ENCODE results near the gene USHBP1. TPM values are rescaled to one million over a fixed set of nuclear protein-coding genes. Genes with fewer than 3 reads are reported as not detected.

USHBP1 gene
- total and polyA plus RNA-seq, 2 of the 13 experiments (the other 11 are each of a cell fraction or from before 2014, with no cell fraction given): 0.15 to 1.5 TPM

- TF ChIP-seq TIGD3 (CRISPR knock-in tag; IDR thresholded peaks at IDR 0.05; ENCODE audit: borderline replicate concordance): no peak
- TF ChIP-seq ZNF280B (CRISPR knock-in tag; IDR thresholded peaks at IDR 0.05; ENCODE audit: borderline replicate concordance): 0 out of 2 replicates have a peak, but pooled peaks have one; percentile 45
- no peak for TF ChIP-seq ZNF569 (CRISPR knock-in tag; IDR thresholded peaks at IDR 0.05; ENCODE audit: borderline replicate concordance)
- TF ChIP-seq FOXK2 (IDR thresholded peaks at IDR 0.05): no peak
- TF ChIP-seq RBM22 (optimal IDR thresholded peaks at IDR 0.05; ENCODE audit: low read length): no peak
- no peak for TF ChIP-seq AKNA (CRISPR knock-in tag; IDR thresholded peaks at IDR 0.05; ENCODE audit: borderline replicate concordance)
- no peak for TF ChIP-seq ZNF207 (IDR thresholded peaks at IDR 0.05; ENCODE audit: borderline replicate concordance)
- TF ChIP-seq ZNF687 (CRISPR knock-in tag; IDR thresholded peaks at IDR 0.05): peak; percentile 47
- TF ChIP-seq HES4 (CRISPR knock-in tag; IDR thresholded peaks at IDR 0.05; ENCODE audit: borderline replicate concordance): no peak
- no peak for TF ChIP-seq ZNF451 (CRISPR knock-in tag; IDR thresholded peaks at IDR 0.05)
- TF ChIP-seq GLI4 (CRISPR knock-in tag; IDR thresholded peaks at IDR 0.05; ENCODE audit: borderline replicate concordance): no peak
- no peak for TF ChIP-seq KLF15 (CRISPR knock-in tag; IDR thresholded peaks at IDR 0.05; ENCODE audit: borderline replicate concordance)
- no peak for TF ChIP-seq ZNF672 (CRISPR knock-in tag; IDR thresholded peaks at IDR 0.05)
- TF ChIP-seq TEAD2 (CRISPR knock-in tag; IDR thresholded peaks at IDR 0.05): no peak
- no peak for TF ChIP-seq IKZF4 (CRISPR knock-in tag; IDR thresholded peaks at IDR 0.05; ENCODE audit: borderline replicate concordance, low read depth, not compliant biosample characterization)
- TF ChIP-seq ZNF720 (CRISPR knock-in tag; IDR thresholded peaks at IDR 0.05): no peak
Observed at GRCh38 chr19:17266975-17267788, 2.6 kb upstream of the USHBP1 start, which contains the start of gene BABAM1 (continued).

Data from HepG2 (cell line).